RKO (cell line): Measurements from ENCODE around the gene CD84.
"Not testable (repeated sequence)": the region's sequence is repeated elsewhere in the genome, so short reads cannot be mapped to it uniquely, and the experiment has no call there.

Experiments
- DNase-seq: peaks from one replicate; pipeline ENCODE4 v3.0.0-alpha.2; 2016; ENCODE audit warnings: low spot score

CD84 gene

GRCh38 chr1:160569806-160570205 lies 9.5 kb downstream of the CD84 start:
- no peak for DNase-seq

DNA sequence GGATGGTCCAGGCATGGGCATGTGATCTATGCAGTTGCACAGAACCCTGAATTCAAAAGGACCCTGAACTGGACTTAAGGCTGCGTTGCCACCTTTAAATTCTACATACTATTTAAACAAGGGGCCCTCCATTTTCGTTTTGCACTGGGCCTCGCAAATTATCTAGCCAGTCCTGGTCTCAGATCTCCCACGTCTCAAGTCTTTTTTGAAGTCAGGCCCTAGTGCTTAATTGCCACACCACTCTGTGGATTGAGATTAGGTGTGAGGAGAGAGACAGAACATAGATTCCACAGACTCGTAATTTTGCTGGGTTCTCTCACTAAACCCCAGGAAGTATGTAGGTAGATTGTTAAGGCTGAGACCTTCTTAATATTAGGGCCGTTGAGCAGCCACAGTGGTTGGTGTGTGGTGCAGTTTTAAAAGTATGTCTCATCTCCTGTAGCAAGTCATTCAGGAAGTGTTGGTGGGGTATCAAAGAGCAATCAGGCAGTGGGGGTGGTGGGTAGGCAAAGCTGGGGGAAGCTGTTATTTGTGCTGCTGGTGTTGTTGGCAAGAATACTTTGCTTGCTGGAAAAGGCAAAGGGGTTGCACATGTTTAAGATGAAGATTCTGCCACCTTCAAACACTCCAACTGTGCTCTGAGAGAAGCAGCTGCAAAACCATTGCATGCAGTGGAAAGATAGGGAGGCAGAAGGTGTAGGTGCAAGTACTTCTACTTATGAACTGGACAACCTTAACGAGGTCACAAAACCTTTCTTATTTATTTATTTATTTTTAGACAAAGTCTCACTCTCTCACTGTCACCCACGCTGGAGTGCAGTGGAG lies 11.2 kb downstream of the CD84 start:
- no peak for DNase-seq

DNA sequence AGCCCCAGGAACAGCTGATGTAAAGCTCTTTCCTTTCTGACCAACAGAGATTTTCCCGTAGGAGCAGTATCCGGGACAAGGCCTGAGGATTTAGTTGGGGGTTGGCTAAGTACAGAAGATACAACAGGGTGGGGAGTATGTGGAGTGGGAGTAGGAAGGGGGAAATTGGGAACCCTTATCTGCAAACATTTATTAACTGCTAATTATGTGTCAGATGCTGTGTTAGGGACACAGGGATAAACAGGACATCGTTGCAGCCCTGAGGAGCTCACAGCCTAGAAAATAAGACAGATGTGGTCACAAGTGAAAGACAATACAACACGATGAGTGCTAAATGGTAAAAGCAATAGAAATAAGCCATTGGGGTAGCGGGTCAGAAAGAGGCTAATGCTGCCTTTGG lies 12.0 kb downstream of the CD84 start:
- DNase-seq = no peak

DNA sequence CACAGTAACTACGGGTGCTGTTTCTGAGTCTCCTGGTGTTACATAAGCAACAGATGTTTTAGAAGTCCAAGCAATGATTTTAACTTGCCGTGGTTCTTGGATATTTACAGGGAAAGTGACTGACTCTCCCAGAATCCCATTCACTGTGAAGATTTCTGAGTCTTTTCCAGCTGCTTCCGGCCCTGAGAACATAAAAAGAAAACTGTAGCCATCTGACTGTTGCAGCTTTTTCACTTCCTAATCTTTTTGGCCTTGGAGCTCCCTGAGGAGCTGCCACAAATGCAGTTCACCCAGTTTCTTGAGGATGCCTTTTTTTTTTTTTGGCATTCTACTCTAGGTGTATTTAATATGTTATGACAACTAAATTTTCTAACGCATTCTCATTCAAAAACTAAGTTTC lies 13.7 kb downstream of the CD84 start:
- no peak for DNase-seq

DNA sequence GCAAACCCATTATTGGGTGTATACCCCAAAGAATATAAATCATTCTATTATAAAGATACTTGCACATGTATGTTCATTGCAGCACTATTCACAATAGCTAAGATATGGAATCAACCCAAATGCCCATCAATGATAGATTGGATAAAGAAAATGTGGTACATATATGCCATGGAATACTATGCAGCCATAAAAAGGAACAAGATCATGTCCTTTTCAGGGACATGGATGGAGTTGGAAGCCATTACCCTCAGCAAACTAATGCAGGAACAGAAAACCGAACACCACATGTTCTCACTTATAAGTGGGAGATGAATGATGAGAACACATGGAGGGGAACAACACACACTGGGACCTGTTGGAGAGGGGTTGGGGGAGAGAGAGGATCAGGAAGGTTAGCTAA lies 16.1 kb downstream of the CD84 start:
- DNase-seq = not testable (repeated sequence)

DNA sequence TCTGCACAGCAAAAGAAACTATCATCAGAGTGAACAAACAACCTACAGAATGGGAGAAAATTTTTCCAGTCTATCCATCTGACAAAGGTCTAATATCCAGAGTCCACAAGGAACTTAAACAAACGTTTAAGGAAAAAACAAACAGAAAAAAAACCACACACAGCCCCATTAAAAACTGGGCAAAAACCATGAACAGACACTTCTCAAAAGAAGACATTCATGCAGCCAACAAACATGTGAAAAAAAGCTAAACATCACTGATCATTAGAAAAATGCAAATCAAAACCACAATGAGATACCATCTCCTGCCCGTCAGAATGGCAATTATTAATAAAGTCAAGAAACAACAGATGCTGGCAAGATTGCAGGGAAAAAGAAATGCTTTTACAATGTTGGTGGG lies 16.6 kb downstream of the CD84 start:
- DNase-seq = not testable (repeated sequence)

GRCh38 chr1:160560806-160561205 lies 18.5 kb downstream of the CD84 start:
- no peak for DNase-seq

GRCh38 chr1:160560045-160560705 lies 19.1 kb downstream of the CD84 start:
- no peak for DNase-seq

GRCh38 chr1:160559437-160559836 lies 19.9 kb downstream of the CD84 start:
- DNase-seq = not testable (repeated sequence)

GRCh38 chr1:160558660-160559380 lies 20.5 kb downstream of the CD84 start:
- no peak for DNase-seq

DNA sequence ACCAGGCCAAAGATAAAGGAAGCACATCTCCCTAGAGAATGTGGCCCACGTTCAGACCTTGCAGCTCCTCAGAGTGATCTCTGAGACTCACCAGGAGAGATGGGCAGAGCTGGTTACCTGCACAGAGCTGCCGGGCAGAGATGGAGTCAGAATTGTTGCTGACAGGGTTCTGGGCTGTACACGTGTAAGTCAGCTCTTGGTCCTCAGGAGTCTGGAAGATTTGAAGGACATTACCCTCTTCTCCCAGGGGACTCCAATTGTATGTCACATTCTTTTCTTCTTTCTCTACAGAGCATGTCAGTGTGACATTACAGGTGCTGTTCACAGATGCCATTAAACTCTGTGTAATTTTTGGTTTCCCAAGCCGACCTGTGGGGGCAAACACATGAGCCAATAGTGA lies 25.5 kb downstream of the CD84 start:
- DNase-seq = no peak

DNA sequence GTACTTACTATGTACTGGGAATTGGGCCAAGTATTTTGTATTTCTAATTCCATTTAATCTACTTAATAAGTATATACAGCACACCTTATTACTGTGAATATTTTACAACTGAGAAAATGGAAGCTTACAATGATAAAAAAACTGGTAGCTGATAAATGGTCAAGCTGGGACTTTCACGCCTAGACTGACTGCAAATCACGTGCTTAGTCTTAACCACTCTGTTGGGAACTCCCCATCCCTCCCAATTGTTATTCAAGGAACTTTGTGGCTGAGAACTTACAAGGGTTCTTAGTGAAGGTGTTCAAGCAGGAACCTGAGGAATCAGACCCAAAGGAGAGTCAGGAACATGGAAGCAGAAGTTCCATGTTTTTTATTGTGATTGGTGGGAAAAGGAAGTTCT lies 26.9 kb downstream of the CD84 start:
- DNase-seq = no peak

DNA sequence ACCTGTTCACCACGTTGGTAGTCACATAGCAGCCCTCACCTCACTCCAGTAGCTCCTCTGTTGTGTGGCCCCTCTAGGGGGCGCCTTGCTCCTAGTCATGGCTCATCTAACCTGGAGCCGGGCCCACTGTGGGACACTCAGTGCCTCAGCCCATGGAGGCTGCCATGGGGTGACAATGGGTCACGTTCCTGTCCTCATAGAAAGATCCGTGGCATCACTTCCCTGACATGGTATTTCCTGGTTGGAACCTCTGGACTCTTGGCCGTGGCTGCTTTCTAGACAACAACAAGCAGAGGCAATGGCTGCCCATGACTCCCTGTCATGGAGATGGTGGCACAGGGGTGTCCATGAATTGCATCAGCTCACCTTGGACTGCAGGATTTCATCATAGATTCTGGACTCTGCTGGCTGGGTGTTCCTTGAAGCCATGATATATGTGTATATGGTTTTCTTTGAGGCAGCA lies 28.7 kb downstream of the CD84 start:
- DNase-seq = no peak

- DNase-seq = no peak
These were observed 29.7 kb downstream of the CD84 start for GRCh38 chr1:160549665-160550006.

GRCh38 chr1:160548960-160549664 lies 30.2 kb downstream of the CD84 start:
- no peak for DNase-seq

GRCh38 chr1:160548183-160548582 lies 31.1 kb downstream of the CD84 start:
- DNase-seq = no peak

DNA sequence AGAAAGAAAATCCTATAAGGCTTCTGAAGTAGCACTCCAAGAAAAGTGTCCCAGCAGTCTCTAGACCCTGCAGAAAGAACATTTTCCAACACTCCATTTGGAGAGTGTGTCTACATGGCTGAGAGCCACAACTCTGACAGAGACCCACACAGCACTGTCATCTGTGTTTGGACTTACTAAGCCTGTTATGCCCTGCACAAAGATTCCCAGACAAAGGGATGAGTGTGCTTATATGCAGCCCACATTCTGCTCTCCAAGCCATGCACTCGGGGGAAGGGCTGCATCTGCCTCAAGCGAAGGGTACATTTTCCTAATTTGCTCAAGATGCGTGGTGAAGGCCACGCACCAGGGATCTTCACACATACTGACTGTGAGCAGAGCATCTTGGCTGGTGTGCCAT lies 31.9 kb downstream of the CD84 start:
- DNase-seq = no peak

DNA sequence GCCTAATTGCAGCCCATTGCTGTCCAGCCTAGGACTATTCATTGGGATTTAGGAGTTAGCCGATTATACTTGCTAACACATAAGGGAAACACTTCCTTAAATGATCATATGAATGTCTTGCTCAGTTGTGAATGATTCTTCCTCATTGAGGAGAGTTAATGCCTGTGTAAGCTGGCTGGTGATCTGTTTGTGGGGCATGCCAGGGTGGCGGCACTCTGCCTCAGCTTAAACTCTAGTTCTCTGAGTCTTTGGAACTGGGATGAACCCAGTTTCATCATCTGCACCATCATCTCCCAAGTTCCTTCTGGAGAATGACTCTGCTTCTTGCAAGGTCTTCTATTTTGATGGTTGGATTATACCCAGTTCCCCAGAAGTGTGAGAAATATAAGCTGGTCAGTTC lies 32.4 kb downstream of the CD84 start:
- DNase-seq = no peak

DNA sequence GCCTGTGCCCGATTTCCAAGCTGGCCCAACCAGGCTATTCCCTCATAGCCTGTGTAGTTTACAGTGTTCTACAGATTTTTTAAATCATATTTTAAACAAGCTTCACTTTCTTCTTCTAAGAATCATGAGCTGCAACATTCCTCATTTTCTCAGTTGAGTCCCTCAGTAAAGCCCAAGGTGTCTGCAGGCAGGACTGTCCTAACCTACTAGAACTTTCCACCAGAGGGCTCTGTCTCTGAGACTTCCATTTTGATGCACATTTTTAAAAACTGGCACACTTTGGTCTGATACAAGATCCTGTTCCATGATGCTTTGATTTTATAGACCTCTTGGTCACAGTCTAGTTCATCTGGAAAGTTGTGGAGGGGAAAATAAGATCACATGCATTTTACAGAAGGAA lies 34.6 kb downstream of the CD84 start:
- peak; percentile 35 for DNase-seq

- no peak for DNase-seq
These were observed 36.9 kb downstream of the CD84 start for GRCh38 chr1:160542303-160542945.

- DNase-seq = no peak
These were observed 37.5 kb downstream of the CD84 start for GRCh38 chr1:160541622-160542302.
